Gastroesophageal sphincter (tissue), 4 donors: ENCODE measurements around the gene PSME3IP1. TPM values are rescaled to one million over a fixed set of nuclear protein-coding genes. Genes with fewer than 3 reads are reported as not detected.

Experiments used
- ATAC-seq: fragments of 150-250 bp; one replicate; pipeline ENCODE4 v1.9.1; 2016; ENCODE audit warnings: mild to moderate bottlenecking, moderate library complexity
- H3K27ac ChIP-seq, 4 donors: fragments of 200-600 bp; sonication (generic) in 3 of 4; 1 replicate in 3 of 4; 2 replicates in 1 of 4; pipeline ENCODE4 v1.5.1; 2016 to 2019
- H3K27me3 ChIP-seq: fragments of 200-600 bp; sonication (generic); one replicate; pipeline ENCODE4 v1.5.1; 2019
- H3K36me3 ChIP-seq, 2 donors: fragments of 200-600 bp; sonication (generic); one replicate each; pipeline ENCODE4 v1.5.1; 2019; ENCODE audit warnings: control low read depth in 1 of 2
- H3K4me1 ChIP-seq, 3 donors: fragments of 200-600 bp; sonication (generic); 1 replicate in 2 of 3; 2 replicates in 1 of 3; pipeline ENCODE4 v1.5.1; 2016 to 2019; ENCODE audit warnings: control low read depth in 2 of 3
- H3K4me3 ChIP-seq, 2 donors: fragments of 200-600 bp; sonication (generic); one replicate each; pipeline ENCODE4 v1.5.1; 2019; ENCODE audit warnings: mild to moderate bottlenecking in 1 of 2, moderate library complexity in 1 of 2
- H3K9me3 ChIP-seq, 3 donors: fragments of 200-600 bp; sonication (generic); one replicate each; pipeline ENCODE4 v1.5.1; 2017 to 2019; ENCODE audit warnings: control low read depth in 2 of 3
- EP300 ChIP-seq: sonication (generic); formaldehyde crosslinking; IDR thresholded peaks from one replicate; pipeline ENCODE4 v1.6.1; 2017; ENCODE audit warnings: antibody characterized with exemption, mild to moderate bottlenecking
- POLR2A ChIP-seq, 2 donors: fragments of 450-650 bp; IDR thresholded peaks; one replicate each; pipeline ENCODE4 v1.6.1; 2017; ENCODE audit warnings: antibody characterized with exemption in 2 of 2, mild to moderate bottlenecking in 2 of 2, moderate library complexity in 1 of 2
- POLR2AphosphoS5 ChIP-seq: sonication (generic); formaldehyde crosslinking; IDR thresholded peaks from one replicate; pipeline ENCODE4 v1.6.1; 2017; ENCODE audit warnings: antibody characterized with exemption
- WGBS, 2 donors: methylation state at CpG; one replicate each; pipeline ENCODE4 v1.1.5; 2018; ENCODE audit warnings: low coverage in 1 of 2; 5-methylcytosine and 5-hydroxymethylcytosine counted together
- total RNA-seq, 4 donors: library from RNA; depleted of rRNA; stranded (reverse); fragments of >200 nt; gene quantifications; one replicate each; pipeline ENCODE4 v1.1.0, GENCODE V29; 2016
- TF ChIP-seq, protein P1 (sequence below), 4 experiments: fragments of 200-600 bp in 2 of 4; fragments of 450-650 bp in 2 of 4; sonication (generic) in 1 of 4; IDR thresholded peaks; one replicate each; pipeline ENCODE4 v1.5.1; 2017 to 2019; ENCODE audit warnings: antibody characterized with exemption in 4 of 4, mild to moderate bottlenecking in 2 of 4, moderate library complexity in 2 of 4

PSME3IP1 gene
- total RNA-seq, 4 donors from 2014 or later: 54.9 to 80.7 (median 68.1) TPM

DNA sequence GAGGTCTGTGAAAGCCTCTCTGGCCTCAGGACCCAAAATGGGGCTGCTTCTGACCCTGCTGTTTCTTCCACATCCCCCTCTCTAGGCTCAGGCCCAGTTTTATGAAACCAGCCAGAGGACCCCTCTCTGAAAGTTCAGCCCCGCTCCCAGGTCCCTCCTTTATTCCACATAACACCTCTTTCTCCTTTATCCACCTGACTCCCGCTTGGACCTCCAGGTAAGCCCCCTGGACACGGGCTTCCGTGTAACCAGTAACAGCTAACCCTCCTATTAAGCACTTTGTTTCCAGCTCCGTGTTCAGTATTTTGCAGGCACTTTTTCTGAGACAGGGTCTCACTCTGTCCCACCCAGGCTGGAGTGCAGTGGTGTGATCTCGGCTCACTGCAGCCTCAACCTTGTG is 37.4 kb downstream of the PSME3IP1 start:
- no peak overlapping the region for H3K4me3 ChIP-seq
- H3K36me3 ChIP-seq: peaks cover 0 to 38% of the 10 kb centered on the region in 2 donors
- peaks cover 0 to 41% (median 12%) of the 10 kb centered on the region in 3 donors for H3K4me1 ChIP-seq
- no peaks in the 10 kb centered on the region for H3K9me3 ChIP-seq
- 89 to 94% methylated on average over 5 to 6 of the region's 6 CpGs for WGBS, 2 donors
- no peaks in the 10 kb centered on the region for H3K27me3 ChIP-seq
- TF ChIP-seq EP300 (no peak), POLR2AphosphoS5 (no peak), POLR2A (IDR thresholded peaks at IDR 0.05) (no peak)
- TF ChIP-seq, protein P1, sequence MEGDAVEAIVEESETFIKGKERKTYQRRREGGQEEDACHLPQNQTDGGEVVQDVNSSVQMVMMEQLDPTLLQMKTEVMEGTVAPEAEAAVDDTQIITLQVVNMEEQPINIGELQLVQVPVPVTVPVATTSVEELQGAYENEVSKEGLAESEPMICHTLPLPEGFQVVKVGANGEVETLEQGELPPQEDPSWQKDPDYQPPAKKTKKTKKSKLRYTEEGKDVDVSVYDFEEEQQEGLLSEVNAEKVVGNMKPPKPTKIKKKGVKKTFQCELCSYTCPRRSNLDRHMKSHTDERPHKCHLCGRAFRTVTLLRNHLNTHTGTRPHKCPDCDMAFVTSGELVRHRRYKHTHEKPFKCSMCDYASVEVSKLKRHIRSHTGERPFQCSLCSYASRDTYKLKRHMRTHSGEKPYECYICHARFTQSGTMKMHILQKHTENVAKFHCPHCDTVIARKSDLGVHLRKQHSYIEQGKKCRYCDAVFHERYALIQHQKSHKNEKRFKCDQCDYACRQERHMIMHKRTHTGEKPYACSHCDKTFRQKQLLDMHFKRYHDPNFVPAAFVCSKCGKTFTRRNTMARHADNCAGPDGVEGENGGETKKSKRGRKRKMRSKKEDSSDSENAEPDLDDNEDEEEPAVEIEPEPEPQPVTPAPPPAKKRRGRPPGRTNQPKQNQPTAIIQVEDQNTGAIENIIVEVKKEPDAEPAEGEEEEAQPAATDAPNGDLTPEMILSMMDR (IDR thresholded peaks at IDR 0.05): no peak
- ATAC-seq: no peak
- peak overlapping the region in 3 of 4 donors; percentile 38 to 50 (median 41) for H3K27ac ChIP-seq

DNA sequence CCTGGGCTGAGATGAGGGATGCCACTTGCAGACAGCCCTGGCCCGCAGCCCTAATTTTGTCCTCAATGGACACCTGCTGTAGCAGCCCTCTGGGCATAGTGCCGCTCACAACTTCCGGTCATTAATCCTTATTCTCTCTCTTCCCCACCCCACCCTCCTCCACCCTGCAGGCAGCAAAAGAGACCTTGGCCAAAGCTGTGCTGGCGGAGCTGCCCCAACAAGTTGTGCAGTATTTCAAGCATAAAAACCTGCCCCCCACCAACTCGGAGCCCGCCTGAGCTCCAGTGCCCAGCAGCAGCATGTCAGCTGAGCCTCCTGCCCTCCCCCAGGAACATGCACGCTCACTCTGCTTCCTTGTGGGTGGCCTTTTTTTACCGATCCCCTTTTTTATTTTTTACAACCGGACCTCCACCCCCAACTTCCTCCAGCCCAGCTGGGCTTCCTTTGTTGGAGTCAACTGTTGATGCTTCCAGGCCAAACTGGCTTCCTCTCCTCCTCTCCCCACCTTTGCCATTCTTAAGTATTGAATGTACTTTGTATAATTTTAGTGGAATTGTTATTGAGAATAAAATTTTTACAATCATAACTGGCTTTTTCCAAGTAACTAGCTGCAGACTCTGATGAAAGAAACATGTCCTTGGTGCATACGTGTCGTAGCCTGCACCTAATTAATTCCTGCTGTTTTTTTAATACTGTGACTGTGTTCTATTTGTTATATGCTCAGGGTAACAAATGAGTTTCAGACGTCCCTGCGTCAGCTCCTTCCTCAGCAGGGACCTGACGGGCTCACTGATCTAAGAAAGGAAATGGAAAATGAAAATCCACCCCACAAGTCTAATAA is 38.2 kb downstream of the PSME3IP1 start:
- ATAC-seq: peak; percentile 26
- peaks cover 0 to 49% (median 12%) of the 10 kb centered on the region in 3 donors for H3K4me1 ChIP-seq
- H3K4me3 ChIP-seq: no peak overlapping the region
- WGBS, 2 donors: 31 to 49% methylated on average over 13 to 14 of the region's 14 CpGs
- no peaks in the 10 kb centered on the region for H3K27me3 ChIP-seq
- H3K9me3 ChIP-seq: no peaks in the 10 kb centered on the region
- H3K27ac ChIP-seq: peak overlapping the region in 3 of 4 donors; percentile 38 to 65 (median 41)
- TF ChIP-seq, protein P1 (IDR thresholded peaks at IDR 0.05): no peak
- TF ChIP-seq EP300 (no peak), POLR2A (IDR thresholded peaks at IDR 0.05) (no peak), POLR2AphosphoS5 (no peak)
- peaks cover 0 to 29% of the 10 kb centered on the region in 2 donors for H3K36me3 ChIP-seq

DNA sequence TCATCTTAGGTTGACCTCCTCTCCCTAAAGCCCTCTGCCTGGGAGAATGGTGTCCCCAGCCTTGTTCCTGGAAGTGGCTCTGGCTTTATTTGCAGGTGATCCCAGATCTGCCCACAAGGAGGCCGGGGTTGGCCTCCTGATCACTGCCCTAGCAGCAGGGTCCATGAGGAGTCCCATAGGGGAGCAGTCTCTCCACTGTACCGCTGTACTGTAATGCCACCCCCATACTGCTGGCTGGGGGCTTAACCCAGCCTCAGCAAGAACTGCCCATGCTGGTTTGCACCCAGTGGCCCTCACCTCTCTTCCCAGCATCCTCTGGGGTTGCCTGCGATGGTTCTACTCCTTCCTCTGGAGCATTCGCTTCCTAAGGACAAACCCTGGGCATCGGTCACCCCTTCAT is 39.1 kb downstream of the PSME3IP1 start:
- TF ChIP-seq, protein P1 (IDR thresholded peaks at IDR 0.05): no peak
- TF ChIP-seq POLR2AphosphoS5 (no peak), POLR2A (IDR thresholded peaks at IDR 0.05) (no peak), EP300 (no peak)
- peaks cover 0 to 58% (median 12%) of the 10 kb centered on the region in 3 donors for H3K4me1 ChIP-seq
- H3K27me3 ChIP-seq: no peaks in the 10 kb centered on the region
- H3K9me3 ChIP-seq: no peaks in the 10 kb centered on the region
- 96% methylated on average over 4 of the region's 5 CpGs; no CpG with 5 or more reads in 1 of the 2 donors for WGBS, 2 donors
- H3K36me3 ChIP-seq: peaks cover 0 to 20% of the 10 kb centered on the region in 2 donors
- no peak for ATAC-seq
- peak overlapping the region in 3 of 4 donors; percentile 6 to 41 (median 38) for H3K27ac ChIP-seq
- no peak overlapping the region for H3K4me3 ChIP-seq

DNA sequence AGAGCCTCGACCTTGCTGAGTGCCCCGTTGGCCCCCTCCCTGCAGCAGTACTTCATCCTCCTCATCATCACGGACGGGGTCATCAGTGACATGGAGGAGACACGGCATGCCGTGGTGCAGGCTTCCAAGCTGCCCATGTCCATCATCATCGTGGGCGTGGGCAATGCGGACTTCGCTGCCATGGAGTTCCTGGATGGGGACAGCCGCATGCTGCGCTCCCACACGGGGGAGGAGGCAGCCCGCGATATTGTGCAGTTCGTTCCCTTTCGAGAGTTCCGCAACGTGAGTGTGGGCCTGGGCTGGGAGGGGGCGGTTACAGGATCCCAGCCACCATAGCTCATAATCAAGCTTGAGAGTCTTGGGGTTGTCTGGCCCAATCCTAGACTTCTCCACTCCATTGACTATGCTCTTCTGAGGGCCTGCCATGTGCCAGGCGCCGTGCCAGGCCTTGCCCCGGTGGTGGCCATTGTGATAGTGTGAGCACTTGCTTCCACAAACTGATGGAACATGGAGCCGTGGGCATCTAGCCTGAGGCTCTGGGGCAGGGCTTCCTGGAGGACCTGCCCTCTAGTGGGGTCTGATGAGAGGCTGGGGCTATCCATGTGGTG is 39.7 kb downstream of the PSME3IP1 start:
- H3K27me3 ChIP-seq: no peaks in the 10 kb centered on the region
- no peak for TF ChIP-seq POLR2AphosphoS5
- no peak overlapping the region for H3K4me3 ChIP-seq
- peaks cover 0 to 62% (median 12%) of the 10 kb centered on the region in 3 donors for H3K4me1 ChIP-seq
- H3K27ac ChIP-seq: peak overlapping the region in 1 of 4 donors; percentile 7
- H3K36me3 ChIP-seq: peaks cover 0 to 16% of the 10 kb centered on the region in 2 donors
- no peaks in the 10 kb centered on the region for H3K9me3 ChIP-seq
- 90% methylated on average over 4 to 5 of the region's 24 CpGs for whole genome bisulfite sequencing, 2 donors
- no peak for ATAC-seq

DNA sequence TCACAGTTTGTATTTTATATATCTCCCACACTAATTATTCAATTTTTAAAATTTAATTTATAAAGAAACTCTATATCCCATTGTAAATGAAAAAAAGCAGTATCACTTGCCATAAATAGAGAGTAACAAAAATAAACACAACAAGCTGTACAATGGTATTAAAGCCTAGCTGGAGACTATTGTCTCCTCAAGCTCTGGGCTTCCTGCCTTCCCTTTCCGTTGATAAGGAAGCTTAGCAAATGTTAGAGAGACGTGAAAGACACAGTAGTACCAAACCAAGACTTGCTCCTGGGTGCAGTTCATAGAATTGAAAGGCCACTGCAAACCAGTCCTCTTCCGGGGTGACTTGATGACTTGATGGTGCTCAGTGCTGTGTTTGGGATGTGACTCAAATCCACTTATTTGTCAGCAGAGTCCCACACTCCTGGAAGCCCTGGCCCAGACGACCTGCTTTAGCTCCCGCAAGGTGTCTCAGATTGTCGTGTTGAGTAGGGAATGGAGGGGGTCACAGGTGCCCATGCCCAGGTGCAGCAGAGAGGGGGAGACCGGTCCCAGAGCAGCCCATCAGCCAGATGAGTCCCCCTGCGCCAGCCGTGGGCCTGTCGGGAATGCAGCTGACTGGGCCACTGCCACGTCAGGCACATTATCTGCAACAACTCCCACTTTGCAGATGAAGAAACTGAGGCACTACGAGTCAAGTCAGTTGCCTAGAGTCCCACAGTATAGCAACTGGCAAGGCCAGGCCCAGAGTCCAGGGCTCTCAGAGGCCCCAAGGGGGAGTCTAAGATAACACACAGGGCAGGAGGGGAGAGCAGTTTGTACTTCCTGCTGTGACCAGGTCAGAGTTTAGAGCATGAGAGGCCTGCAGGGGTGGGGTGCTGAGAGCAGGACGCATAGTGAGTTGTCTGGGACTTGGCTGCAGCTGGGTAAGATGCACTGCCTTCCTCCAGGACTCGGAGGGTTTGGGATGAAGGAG is 40.5 kb downstream of the PSME3IP1 start:
- WGBS, 2 donors: 73 to 79% methylated on average over 6 to 7 of the region's 14 CpGs
- Histone ChIP-seq H3K27me3 (no peaks in the 10 kb centered on the region), H3K9me3 (no peaks in the 10 kb centered on the region), H3K4me1 (peaks cover 0 to 68% (median 12%) of the 10 kb centered on the region in 3 donors), H3K36me3 (peaks cover 0 to 16% of the 10 kb centered on the region in 2 donors), H3K27ac (no peak overlapping the region), H3K4me3 (no peak overlapping the region)
- no peak for ATAC-seq
- no peak for TF ChIP-seq EP300
- TF ChIP-seq POLR2A (IDR thresholded peaks at IDR 0.05): no peak
- TF ChIP-seq, protein P1 (IDR thresholded peaks at IDR 0.05): no peak
- TF ChIP-seq POLR2AphosphoS5: no peak
